ENCODE results near the gene DENND4A. TPM values are rescaled to one million over a fixed set of nuclear protein-coding genes. Genes with fewer than 3 reads are reported as not detected.

The DENND4A gene
- total and polyA plus RNA-seq, 10 donors: 9.4 to 88.2 (median 57.3) TPM

DNA sequence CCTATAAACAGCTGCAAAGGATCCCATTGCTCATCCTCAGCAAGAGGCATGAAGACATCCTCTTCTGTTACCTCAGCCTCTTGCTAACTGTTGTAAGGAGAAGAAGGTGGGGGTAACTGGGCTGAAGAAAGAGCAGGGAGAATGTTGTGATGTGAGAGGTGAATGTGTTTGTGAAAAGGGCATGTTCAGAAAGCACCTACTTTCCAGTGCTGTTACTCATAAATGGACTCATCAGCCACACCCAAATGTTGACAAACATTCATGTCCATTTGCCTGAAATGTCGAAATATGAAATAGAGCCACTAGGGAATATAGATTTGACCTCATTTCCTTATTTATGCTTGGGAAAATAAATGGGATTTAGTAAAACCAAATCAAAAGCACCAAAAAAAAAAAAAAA is 157.7 kb downstream of the DENND4A start:
- peaks cover 0 to 27% (median 18%) of the 10 kb centered on the region in 6 donors for H3K4me1 ChIP-seq
- intact Hi-C loops (cut with DNase I; ENCODE audit: low total_unique reads): loop anchor here (10.0 kb wide), 1 partner anchor 220 kb away; no protein-coding TSS in a partner anchor
- no peaks in the 10 kb centered on the region for H3K27me3 ChIP-seq (replicated peaks in 1 of 7)
- 73 to 97% (median 91%) methylated on average over 1 of the region's 1 CpG for WGBS, 5 donors
- no peak overlapping the region for H3K4me3 ChIP-seq
- no peak for DNase-seq
- TF ChIP-seq POLR2A (IDR thresholded peaks at IDR 0.05): no peak
- no peak for TF ChIP-seq POLR2AphosphoS5 (IDR thresholded peaks at IDR 0.05)
- TF ChIP-seq, protein P1, sequence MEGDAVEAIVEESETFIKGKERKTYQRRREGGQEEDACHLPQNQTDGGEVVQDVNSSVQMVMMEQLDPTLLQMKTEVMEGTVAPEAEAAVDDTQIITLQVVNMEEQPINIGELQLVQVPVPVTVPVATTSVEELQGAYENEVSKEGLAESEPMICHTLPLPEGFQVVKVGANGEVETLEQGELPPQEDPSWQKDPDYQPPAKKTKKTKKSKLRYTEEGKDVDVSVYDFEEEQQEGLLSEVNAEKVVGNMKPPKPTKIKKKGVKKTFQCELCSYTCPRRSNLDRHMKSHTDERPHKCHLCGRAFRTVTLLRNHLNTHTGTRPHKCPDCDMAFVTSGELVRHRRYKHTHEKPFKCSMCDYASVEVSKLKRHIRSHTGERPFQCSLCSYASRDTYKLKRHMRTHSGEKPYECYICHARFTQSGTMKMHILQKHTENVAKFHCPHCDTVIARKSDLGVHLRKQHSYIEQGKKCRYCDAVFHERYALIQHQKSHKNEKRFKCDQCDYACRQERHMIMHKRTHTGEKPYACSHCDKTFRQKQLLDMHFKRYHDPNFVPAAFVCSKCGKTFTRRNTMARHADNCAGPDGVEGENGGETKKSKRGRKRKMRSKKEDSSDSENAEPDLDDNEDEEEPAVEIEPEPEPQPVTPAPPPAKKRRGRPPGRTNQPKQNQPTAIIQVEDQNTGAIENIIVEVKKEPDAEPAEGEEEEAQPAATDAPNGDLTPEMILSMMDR (IDR thresholded peaks at IDR 0.05 in 8 of 11, conservative IDR thresholded peaks at IDR 0.05 in 3 of 11): no peak
- no peak overlapping the region for H3K27ac ChIP-seq
- H3K9me3 ChIP-seq: no peaks in the 10 kb centered on the region
- H3K36me3 ChIP-seq: no peaks in the 10 kb centered on the region

DNA sequence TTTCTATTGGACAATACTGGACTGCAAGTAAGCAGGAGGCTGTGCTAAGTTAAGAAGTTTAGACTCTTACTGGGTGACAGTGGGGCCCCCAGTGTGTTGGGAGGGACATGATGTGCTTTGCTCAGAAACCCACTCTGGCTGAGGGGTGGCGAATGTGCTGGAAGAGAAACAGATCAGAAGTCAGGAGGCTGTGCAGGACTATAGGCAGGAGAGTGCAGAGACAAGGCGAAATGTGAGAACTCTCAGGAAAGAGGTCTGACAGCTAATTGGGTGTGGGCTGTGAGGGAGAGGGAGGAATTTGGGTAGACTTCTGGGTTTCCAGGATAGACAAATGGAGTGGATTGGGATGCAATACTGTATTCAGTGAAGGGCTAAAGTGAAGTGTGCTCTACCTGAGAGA is 158.3 kb downstream of the DENND4A start:
- intact Hi-C loops (cut with DNase I; ENCODE audit: low total_unique reads): loop anchor here (10.0 kb wide), 1 partner anchor 221 kb away; no protein-coding TSS in a partner anchor
- H3K27me3 ChIP-seq (replicated peaks in 1 of 7): no peaks in the 10 kb centered on the region
- no peaks in the 10 kb centered on the region for H3K9me3 ChIP-seq
- H3K4me1 ChIP-seq: peaks cover 0 to 23% (median 16%) of the 10 kb centered on the region in 6 donors
- no peak for TF ChIP-seq POLR2A (IDR thresholded peaks at IDR 0.05)
- TF ChIP-seq, protein P1 (IDR thresholded peaks at IDR 0.05 in 8 of 11, conservative IDR thresholded peaks at IDR 0.05 in 3 of 11): no peak
- TF ChIP-seq POLR2AphosphoS5 (IDR thresholded peaks at IDR 0.05): no peak
- H3K27ac ChIP-seq: no peak overlapping the region
- H3K36me3 ChIP-seq: peaks cover 0 to 3% (median 0%) of the 10 kb centered on the region in 6 donors
- no peak for DNase-seq
- no peak overlapping the region for H3K4me3 ChIP-seq
- 90 to 98% (median 94%) methylated on average over 2 of the region's 2 CpGs for WGBS, 5 donors

DNA sequence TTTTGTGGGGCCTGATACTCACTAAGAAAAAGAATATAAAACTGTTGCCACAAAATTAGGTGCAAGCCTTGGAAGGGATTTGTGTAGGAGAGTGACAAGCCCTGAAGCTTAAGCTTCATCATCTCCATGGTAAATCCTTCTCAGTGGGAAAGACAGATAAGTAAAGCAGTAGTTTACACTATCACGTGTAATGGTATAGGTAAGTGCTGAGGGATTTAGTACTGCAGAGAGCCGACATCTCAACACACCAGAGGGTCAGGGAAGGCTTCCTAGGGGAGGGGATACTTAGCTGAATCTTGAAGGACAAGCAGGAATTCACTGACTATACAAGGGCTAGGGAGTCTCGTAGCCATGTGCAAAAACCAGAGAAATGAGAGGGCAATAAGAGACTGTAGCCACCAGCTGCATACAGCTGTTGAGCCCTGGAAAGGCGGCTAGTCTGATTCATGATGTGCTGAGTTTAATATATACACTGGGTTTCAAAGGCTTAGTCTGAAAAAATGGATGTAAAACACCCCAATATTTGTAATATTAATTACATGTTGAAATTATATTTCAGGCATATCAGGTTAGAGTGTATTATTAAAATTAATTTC is 159.2 kb downstream of the DENND4A start:
- WGBS, 5 donors: 74 to 87% (median 83%) methylated on average over 4 of the region's 4 CpGs
- intact Hi-C loops (cut with DNase I; ENCODE audit: low total_unique reads): loop anchor here (10.0 kb wide), 1 partner anchor 222 kb away; no protein-coding TSS in a partner anchor
- no peaks in the 10 kb centered on the region for H3K27me3 ChIP-seq (replicated peaks in 1 of 7)
- peaks cover 0 to 14% (median 8%) of the 10 kb centered on the region in 6 donors for H3K4me1 ChIP-seq
- no peak overlapping the region for H3K27ac ChIP-seq
- TF ChIP-seq, protein P1 (IDR thresholded peaks at IDR 0.05 in 8 of 11, conservative IDR thresholded peaks at IDR 0.05 in 3 of 11): no peak
- TF ChIP-seq POLR2AphosphoS5 (IDR thresholded peaks at IDR 0.05): no peak
- no peaks in the 10 kb centered on the region for H3K9me3 ChIP-seq
- H3K36me3 ChIP-seq: peaks cover 0 to 9% (median 0%) of the 10 kb centered on the region in 6 donors
- DNase-seq: no peak
- H3K4me3 ChIP-seq: no peak overlapping the region

DNA sequence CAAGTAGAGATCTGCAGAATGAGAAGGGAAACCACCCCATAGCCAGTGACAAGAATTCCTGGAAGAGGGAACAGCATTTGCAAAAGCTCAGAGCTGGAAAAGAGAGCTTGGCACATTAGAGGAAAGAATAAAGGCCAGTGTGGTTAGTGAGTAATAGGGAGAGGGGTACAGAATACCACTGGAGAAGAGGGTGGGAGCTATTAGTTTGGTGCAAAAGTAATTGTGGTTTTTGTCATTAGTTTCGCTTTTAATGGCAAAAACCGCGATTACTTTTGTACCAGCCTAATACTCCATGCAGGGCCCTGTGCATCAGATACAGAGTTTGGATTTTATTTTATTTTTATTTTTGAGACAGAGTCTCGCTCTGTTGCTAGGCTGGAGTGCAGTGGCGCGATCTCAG is 160.6 kb downstream of the DENND4A start:
- 71 to 85% (median 78%) methylated on average over 6 of the region's 6 CpGs for WGBS, 5 donors
- intact Hi-C loops (cut with DNase I; ENCODE audit: low total_unique reads): loop anchor here (10.0 kb wide), 1 partner anchor 223 kb away; no protein-coding TSS in a partner anchor

More for the DNA sequence above, 160.6 kb downstream of the DENND4A start:
- Histone ChIP-seq H3K27ac (no peak overlapping the region), H3K36me3 (peaks cover 0 to 14% (median 0%) of the 10 kb centered on the region in 6 donors), H3K4me1 (peaks cover 0 to 14% (median 8%) of the 10 kb centered on the region in 6 donors), H3K27me3 (replicated peaks in 1 of 7) (no peaks in the 10 kb centered on the region), H3K9me3 (no peaks in the 10 kb centered on the region), H3K4me3 (peak overlapping the region in 1 of 8 donors; percentile 5)
- no peak for TF ChIP-seq POLR2AphosphoS5 (IDR thresholded peaks at IDR 0.05)
- TF ChIP-seq POLR2A (IDR thresholded peaks at IDR 0.05): no peak
- TF ChIP-seq, protein P1 (IDR thresholded peaks at IDR 0.05 in 8 of 11, conservative IDR thresholded peaks at IDR 0.05 in 3 of 11): no peak
- DNase-seq: no peak

Data from spleen (tissue), 11 donors.